ENCODE measurements around the gene NTN5. TPM values are rescaled to one million over a fixed set of nuclear protein-coding genes. Genes with fewer than 3 reads are reported as not detected.
"Not testable (repeated sequence)": the region's sequence is repeated elsewhere in the genome, so short reads cannot be mapped to it uniquely, and the experiment has no call there.

The NTN5 gene
- total and polyA plus RNA-seq, 2 of the 4 experiments (the other 2 are of a cell fraction): 0.19 TPM; not detected in 1

GRCh38 chr19:48658483-48658882 is 14.3 kb downstream of the NTN5 start:
- BruUV-seq (replicated peaks): no TSS peak
- WGBS, 2 experiments (ENCODE audit: extremely low coverage in 2 of 2, insufficient read length in 1 of 2): 100% methylated on average over 3 of the region's 6 CpGs; no CpG with 5 or more reads in 1 of the 2 experiments

GRCh38 chr19:48657828-48658227 is 15.0 kb downstream of the NTN5 start:
- H3K18ac ChIP-seq (ENCODE audit: low read depth, low read length); DNase-seq; H3K9ac ChIP-seq (ENCODE audit: low read depth, low read length); H3K4ac ChIP-seq (ENCODE audit: low read depth, low read length); H2BK120ac ChIP-seq (ENCODE audit: low read depth, low read length); H3K4me2 ChIP-seq (ENCODE audit: low read depth, low read length); intact Hi-C loops (cut with micrococcal nuclease); H3K9me1 ChIP-seq (ENCODE audit: insufficient read depth, low read length); H3K4me1 ChIP-seq (ENCODE audit: control insufficient read depth, insufficient read depth, low read length); H4K5ac ChIP-seq (ENCODE audit: low read depth, low read length); H3K23ac ChIP-seq (ENCODE audit: low read depth, low read length); H4K8ac ChIP-seq (ENCODE audit: low read depth in 2 of 2, low read length in 2 of 2); H3K79me1 ChIP-seq (ENCODE audit: low read depth in 1 of 2, low read length in 2 of 2); H3K36me3 ChIP-seq (ENCODE audit: control insufficient read depth, insufficient read depth, low read length); H3K27ac ChIP-seq (ENCODE audit: insufficient read depth, low read length); in situ Hi-C loops (cut with MboI; ENCODE audit: low sequenced_read_pairs); H4K20me1 ChIP-seq (ENCODE audit: insufficient read depth, low read length); H2AK5ac ChIP-seq (ENCODE audit: low read depth, low read length); H3K9me3 ChIP-seq (ENCODE audit: control insufficient read depth, insufficient read depth, low read length); H3K27me3 ChIP-seq (ENCODE audit: control insufficient read depth, insufficient read depth, low read length); H2BK15ac ChIP-seq (ENCODE audit: low read depth, low read length); H3K56ac ChIP-seq (ENCODE audit: extremely low read depth, insufficient read depth, low read length); BruUV-seq (replicated peaks); H3K4me3 ChIP-seq (ENCODE audit: insufficient read depth, low read depth, low read length); ATAC-seq (ENCODE audit: low read depth); dilution Hi-C loops (cut with HindIII; ENCODE audit: low sequenced_read_pairs, unreplicated experiment); H2BK5ac ChIP-seq (ENCODE audit: low read depth, low read length, poor library complexity, severe bottlenecking); H2AFZ ChIP-seq (replicated peaks; ENCODE audit: low read length, poor library complexity); H3K14ac ChIP-seq (replicated peaks; ENCODE audit: low read depth, low read length); H2AK9ac ChIP-seq (replicated peaks; ENCODE audit: low read depth, low read length, poor library complexity); H4K91ac ChIP-seq (ENCODE audit: insufficient read depth, low read depth, low read length); H2BK20ac ChIP-seq (ENCODE audit: low read depth, low read length): not testable (repeated sequence)
- no CpG with 5 or more reads among the region's 5 CpGs for WGBS, 2 experiments (ENCODE audit: extremely low coverage in 2 of 2, insufficient read length in 1 of 2)
- POLR2A ChIA-PET (ENCODE audit: unreplicated experiment): interaction anchor here (0.5 kb wide), 1 partner anchor 241 kb away, joined by 3 read pairs; no protein-coding TSS in a partner anchor
- CTCF ChIA-PET: interaction anchor here (1.1 kb wide), 1 partner anchor 107 kb away, joined by 3 read pairs; no protein-coding TSS in a partner anchor

More at GRCh38 chr19:48658483-48658882, 14.3 kb downstream of the NTN5 start:
- H2BK15ac ChIP-seq (ENCODE audit: low read depth, low read length): no peak overlapping the region
- dilution Hi-C loops (cut with HindIII; ENCODE audit: low sequenced_read_pairs, unreplicated experiment) (no loop called here), in situ Hi-C loops (cut with MboI; ENCODE audit: low sequenced_read_pairs) (no loop called here), intact Hi-C loops (cut with micrococcal nuclease) (no loop called here)
- H3K9me3 ChIP-seq (ENCODE audit: control insufficient read depth, insufficient read depth, low read length): no peaks in the 10 kb centered on the region
- H3K27me3 ChIP-seq (ENCODE audit: control insufficient read depth, insufficient read depth, low read length): no peaks in the 10 kb centered on the region
- H3K9ac ChIP-seq (ENCODE audit: low read depth, low read length): no peak overlapping the region
- ATAC-seq (ENCODE audit: low read depth): no peak
- peaks cover 3% of the 10 kb centered on the region for H3K4me1 ChIP-seq (ENCODE audit: control insufficient read depth, insufficient read depth, low read length)
- H2AK9ac ChIP-seq (replicated peaks; ENCODE audit: low read depth, low read length, poor library complexity): no peak overlapping the region
- H4K20me1 ChIP-seq (ENCODE audit: insufficient read depth, low read length): no peaks in the 10 kb centered on the region
- no peak overlapping the region for H4K5ac ChIP-seq (ENCODE audit: low read depth, low read length)
- TF ChIP-seq RCOR1 (IDR thresholded peaks at IDR 0.05; ENCODE audit: insufficient replicate concordance, low read length) (no peak), MAFK (IDR thresholded peaks at IDR 0.05; ENCODE audit: low read depth, low read length) (no peak), RFX5 (IDR thresholded peaks at IDR 0.05; ENCODE audit: low read depth, low read length) (no peak), USF2 (IDR thresholded peaks at IDR 0.05; ENCODE audit: low read depth, low read length) (no peak), POLR2A (IDR thresholded peaks at IDR 0.05; ENCODE audit: low read depth, low read length) (no peak), SMC3 (IDR thresholded peaks at IDR 0.05; ENCODE audit: low read depth, low read length) (no peak), NFE2L2 (IDR thresholded peaks at IDR 0.05; ENCODE audit: low read depth, low read length) (no peak), CHD1 (IDR thresholded peaks at IDR 0.05; ENCODE audit: low read depth, low read length) (no peak), BHLHE40 (IDR thresholded peaks at IDR 0.05; ENCODE audit: low read depth, low read length) (no peak)
- H3K36me3 ChIP-seq (ENCODE audit: control insufficient read depth, insufficient read depth, low read length): no peaks in the 10 kb centered on the region
- no peak overlapping the region for H3K4me3 ChIP-seq (ENCODE audit: insufficient read depth, low read depth, low read length)
- no peak overlapping the region for H4K91ac ChIP-seq (ENCODE audit: insufficient read depth, low read depth, low read length)
- H3K14ac ChIP-seq (replicated peaks; ENCODE audit: low read depth, low read length): no peak overlapping the region
- H3K9me1 ChIP-seq (ENCODE audit: insufficient read depth, low read length): peaks cover 3% of the 10 kb centered on the region; the same call in 1 of the 2 replicates
- ChIA-PET CTCF (no interaction called here), POLR2A (ENCODE audit: unreplicated experiment) (no interaction called here)
- H2BK20ac ChIP-seq (ENCODE audit: low read depth, low read length): no peak overlapping the region
- H2BK120ac ChIP-seq (ENCODE audit: low read depth, low read length): no peak overlapping the region
- H3K27ac ChIP-seq (ENCODE audit: insufficient read depth, low read length): no peak overlapping the region
- H3K23ac ChIP-seq (ENCODE audit: low read depth, low read length): no peak overlapping the region
- no peak overlapping the region for H4K8ac ChIP-seq (ENCODE audit: low read depth in 2 of 2, low read length in 2 of 2)
- H2AFZ ChIP-seq (replicated peaks; ENCODE audit: low read length, poor library complexity): no peak overlapping the region
- H3K79me1 ChIP-seq (ENCODE audit: low read depth in 1 of 2, low read length in 2 of 2): no peaks in the 10 kb centered on the region
- H3K4me2 ChIP-seq (ENCODE audit: low read depth, low read length): no peak overlapping the region
- no peak overlapping the region for H3K18ac ChIP-seq (ENCODE audit: low read depth, low read length)
- no peak overlapping the region for H2AK5ac ChIP-seq (ENCODE audit: low read depth, low read length)
- no peak overlapping the region for H2BK5ac ChIP-seq (ENCODE audit: low read depth, low read length, poor library complexity, severe bottlenecking)
- DNase-seq: no peak
- H3K56ac ChIP-seq (ENCODE audit: extremely low read depth, insufficient read depth, low read length): no peak overlapping the region
- no peak overlapping the region for H3K4ac ChIP-seq (ENCODE audit: low read depth, low read length)

All from IMR-90 (cell line).